GM18507 (cell line): ENCODE data around the gene IQCN.

ENCODE experiments used
- DNase-seq: peaks from one replicate; pipeline ENCODE4 v3.0.0; 2011; ENCODE audit warnings: low read depth; ENCODE audit not compliant: insufficient read length; ENCODE audit errors: extremely low spot score
- FAIRE-seq: peaks from 2 replicates; lab custom pipeline; 2011; peaks lifted over from hg19 to GRCh38; lab: Jason Lieb, UNC

IQCN gene

GRCh38 chr19:18251587-18252369 is 22.5 kb downstream of the IQCN start:
- DNase-seq: peak; percentile 66
- FAIRE-seq: peak; percentile 87

- FAIRE-seq (no peak), DNase-seq (no peak)
Observed at GRCh38 chr19:18249834-18250233, 24.4 kb downstream of the IQCN start.

DNA sequence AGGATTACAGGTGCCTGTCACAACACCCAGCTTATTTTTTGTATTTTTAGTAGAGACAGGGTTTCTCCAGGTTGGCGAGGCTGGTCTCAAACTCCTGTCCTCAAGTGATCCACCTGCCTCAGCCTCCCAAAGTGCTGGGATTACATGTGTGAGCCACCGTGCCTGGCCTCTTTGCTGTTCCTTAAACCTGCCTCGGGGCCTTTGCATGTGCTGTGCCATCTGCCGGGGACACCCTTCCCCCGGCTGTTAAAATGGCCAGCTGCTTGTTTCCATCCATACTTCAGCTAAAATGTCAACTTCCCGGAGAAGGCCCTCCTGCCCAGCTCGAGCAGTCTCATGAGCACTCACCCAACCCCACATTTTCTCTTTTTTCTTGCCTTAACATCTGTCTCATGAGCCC is 29.0 kb downstream of the IQCN start:
- DNase-seq: no peak
- FAIRE-seq: no peak

- no peak for DNase-seq
Observed at GRCh38 chr19:18239303-18239702, 34.9 kb downstream of the IQCN start.

DNA sequence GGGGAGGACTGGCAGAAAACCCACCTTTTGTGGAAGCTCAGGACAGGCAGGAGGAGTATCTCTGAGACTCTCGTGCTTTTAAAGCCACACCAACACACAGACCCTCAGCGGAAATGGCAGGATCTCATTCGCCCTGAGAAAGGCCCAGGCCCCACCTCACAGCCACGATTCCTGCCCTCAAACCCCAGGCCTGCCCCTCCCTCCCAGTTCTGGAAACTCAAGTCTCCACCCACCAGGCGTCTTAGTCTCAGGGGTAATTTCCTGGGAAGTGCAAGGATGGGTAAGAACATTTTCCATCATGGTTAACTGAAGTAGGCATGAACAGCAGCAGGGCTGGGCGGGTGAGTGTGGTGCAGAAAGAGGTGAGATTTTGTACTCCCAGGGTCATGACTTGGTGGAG is 40.1 kb downstream of the IQCN start:
- DNase-seq (no peak), FAIRE-seq (no peak)

More at GRCh38 chr19:18239303-18239702, 34.9 kb downstream of the IQCN start:
- no peak for FAIRE-seq

- no peak for DNase-seq
- FAIRE-seq: no peak
Observed at GRCh38 chr19:18233224-18233825, 40.9 kb downstream of the IQCN start.

DNA sequence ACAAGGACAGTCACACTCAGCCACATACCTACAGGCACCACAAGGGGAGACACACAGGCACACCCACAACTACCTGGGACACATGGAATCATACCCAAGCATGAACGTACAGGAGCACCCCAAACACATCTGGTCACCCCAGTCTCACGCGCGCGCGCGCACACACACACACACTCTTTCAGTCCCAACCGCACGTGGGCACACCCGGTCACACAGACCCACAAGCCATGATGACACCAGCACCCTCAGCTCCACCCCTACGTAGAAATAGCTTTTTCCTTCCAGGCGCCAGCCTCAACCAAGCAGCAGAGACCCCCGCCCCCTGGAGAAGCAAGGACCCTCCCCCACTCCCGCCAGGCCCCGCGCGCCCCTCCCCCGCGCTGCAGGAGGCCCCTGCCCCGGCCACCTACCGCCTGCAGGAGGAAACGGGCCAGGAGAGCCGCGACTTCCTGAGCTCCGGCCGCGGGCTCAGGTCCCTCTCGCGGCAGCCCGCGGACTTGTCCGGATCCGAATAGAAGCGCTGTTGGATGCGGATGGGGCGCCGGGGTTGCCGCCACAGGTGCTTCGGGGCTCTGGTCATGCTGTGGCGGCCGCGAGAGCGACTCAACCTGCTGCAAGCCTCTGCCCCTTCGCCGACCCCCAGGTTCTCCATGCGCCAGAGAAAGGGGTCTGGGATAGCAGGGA is 41.6 kb downstream of the IQCN start:
- no peak for DNase-seq
- FAIRE-seq: no peak

GRCh38 chr19:18231775-18232174 is 42.5 kb downstream of the IQCN start:
- no peak for DNase-seq
- no peak for FAIRE-seq

DNA sequence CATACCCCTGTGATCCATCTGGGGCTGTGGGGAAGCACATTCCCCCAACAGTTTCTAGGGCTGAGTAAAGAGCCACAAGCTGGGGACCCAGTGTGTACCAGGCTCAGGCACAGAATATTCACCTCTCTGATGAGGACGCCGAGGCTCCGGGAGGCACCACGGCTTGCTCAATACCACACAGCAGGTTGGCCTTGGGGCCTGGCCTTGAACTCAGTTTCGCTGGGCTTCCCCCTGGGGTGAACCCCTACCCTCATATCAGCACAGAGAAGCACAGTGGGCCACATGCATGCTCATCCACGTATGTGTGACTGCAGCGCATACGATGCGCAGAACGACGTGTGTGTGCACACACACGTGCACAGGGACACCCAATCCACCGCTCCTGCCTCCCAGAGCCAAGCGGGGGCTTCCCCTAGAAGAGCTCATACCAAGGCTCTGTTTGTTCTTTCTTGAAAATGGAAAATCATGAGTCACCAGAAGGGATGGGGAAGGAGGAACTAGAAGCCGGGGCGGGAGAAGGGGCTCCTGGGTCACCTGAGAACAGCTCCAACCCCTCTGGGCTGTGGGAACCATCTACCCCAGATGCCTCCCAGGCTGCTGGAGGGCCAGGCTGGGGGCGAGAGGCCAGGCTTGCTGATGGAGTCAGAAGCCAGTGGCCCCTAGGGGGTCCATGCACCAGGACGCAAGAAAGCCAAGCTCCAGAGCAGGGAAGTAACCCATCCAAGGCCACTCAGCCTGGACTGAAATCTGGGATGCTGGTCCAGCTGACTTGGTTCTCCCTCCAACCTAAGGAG is 43.1 kb downstream of the IQCN start:
- no peak for FAIRE-seq
- no peak for DNase-seq

- FAIRE-seq: no peak
- DNase-seq: no peak
Observed at GRCh38 chr19:18229915-18230314, 44.3 kb downstream of the IQCN start.

DNA sequence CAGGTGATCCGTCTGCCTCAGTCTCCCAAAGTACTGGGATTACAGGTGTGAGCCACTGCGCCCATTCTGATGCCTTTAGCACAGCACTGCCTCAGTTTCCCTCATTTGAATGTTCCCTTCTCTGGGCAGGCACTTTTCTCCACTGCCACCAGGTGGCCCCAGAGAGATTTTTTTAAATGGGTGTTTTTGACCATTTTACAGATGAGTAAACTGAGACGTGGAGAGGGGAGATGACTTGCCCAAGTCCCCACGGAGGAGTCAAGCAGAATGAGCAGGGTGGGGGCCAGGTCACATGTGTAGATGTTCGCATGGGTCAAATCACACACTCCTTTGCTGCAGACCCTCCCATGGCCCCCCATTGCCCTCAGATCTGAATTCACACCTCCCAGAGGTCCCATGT is 44.8 kb downstream of the IQCN start:
- FAIRE-seq (no peak), DNase-seq (no peak)

DNA sequence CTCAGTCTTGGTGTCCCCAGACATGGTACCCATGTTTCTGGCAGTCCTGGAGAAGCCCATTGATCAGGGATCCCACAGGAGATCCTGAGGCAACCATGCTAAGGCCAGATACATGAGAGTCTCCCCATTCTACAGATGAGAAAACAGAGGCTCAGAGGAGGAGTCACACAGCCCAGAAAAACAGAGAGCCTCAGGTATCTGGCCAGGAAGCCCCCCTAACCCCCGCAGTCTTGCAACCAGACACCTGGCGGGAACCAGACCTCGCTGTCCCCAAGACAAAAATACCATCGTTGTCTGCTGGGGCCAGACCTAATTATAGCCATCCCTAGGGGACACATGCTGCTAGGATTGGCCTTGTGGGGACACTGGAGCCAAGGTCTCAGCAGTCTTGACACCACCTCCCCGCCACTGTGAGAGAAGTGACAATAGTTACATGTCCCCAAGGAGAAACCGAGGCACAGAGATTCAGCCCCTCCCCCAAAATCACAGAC is 46.4 kb downstream of the IQCN start:
- no peak for DNase-seq
- FAIRE-seq: no peak

DNA sequence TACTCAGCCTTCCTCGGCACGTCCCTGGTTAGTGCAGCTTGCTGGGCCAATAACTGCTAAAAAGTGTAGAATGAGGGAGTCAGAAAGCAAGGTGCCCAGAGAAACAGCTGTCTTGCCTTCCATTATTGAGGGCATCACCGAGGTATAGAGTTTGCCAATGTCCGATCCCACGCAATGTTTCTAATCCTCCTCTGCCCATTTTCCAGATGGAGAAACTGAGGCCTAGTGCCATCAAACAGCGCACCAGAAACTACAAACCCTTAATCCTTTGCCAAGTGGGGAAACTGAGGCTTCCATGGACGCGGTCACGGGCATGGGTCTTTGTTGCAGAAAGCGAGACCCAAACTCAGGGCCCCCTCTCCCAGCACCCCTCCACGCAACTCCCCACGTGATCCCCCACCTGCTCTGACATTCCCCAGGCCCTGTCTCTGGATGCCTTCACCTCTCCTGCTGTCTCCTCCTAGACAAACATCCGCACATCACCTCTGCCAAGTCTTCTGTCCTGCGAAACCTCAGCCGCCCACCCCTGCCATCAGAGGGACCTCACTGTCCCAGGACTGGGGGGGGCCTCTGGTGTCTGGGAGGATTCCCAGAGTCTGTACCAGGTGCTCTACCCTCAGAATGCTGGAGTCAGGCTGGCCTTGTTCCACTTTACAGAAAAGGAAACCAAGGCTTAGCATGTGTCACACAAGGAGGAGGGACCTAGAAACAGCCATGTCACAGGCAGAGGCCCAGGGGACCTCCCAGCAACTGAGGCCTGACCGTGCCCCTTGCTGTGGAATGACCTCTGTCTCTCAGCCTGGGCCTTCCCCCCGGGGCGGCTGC is 47.1 kb downstream of the IQCN start:
- FAIRE-seq (no peak), DNase-seq (no peak)

DNA sequence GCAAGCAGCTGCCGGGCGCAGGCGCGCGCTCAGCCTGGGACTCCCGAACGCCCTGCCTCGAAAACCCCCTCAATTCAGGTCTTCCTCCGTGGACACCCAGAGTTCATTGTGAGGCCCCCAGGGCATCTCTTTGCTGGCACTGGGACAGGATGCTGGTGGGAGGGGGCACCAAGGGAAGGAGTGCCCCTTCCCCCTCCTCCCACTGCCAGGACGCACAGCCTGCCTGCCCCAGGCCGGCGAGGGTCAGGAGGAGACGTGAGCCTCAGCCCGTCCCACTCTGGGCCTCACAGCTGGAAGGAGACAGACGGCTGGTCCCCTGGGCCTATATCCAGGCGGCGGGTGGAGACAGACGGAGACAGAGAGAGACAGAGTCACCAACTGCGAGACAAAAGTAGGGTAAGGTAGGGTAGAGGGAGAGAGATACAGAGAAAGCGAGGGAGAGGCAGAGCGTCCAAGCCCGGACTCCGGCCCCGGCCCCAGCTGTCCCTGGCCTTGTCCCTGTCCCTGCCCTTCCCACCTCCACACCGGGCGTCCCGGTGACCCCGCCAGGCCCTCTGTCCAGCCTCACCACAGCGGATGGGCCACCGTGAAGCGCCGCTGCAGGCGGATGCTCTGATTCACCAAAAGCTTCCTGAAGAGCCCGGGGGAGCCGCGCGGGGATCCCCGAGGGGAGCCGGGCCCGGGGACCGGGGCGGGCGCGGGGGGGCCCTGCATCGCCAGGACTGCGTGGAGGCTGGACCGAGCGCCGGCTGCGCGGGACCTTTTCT is 48.4 kb downstream of the IQCN start, which contains the start of gene PDE4C:
TSS of gene PDE4C (minus strand) at position 737 of the 767 bp plus-strand sequence. CDS start at position 714, 23 bp downstream.
- DNase-seq (no peak), FAIRE-seq (no peak)

DNA sequence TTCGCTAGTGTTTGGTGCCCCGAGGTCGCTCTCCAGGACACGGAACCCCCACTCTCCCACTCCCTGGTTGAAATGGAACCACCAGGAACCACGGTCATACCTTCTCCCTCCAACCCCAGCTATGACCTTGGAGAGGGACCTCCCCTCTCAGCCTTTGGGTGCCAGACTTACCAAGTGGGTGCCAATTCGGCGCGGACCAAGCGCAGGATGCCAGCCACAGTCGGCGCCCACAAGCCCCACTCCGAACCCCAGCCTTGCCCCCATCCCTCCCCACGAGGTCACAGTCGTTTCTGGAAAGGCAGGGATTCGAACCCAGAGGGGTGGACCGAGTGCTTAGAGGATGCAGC is 48.9 kb downstream of the IQCN start:
- FAIRE-seq: no peak

GRCh38 chr19:18224525-18225354 is 49.5 kb downstream of the IQCN start:
- peak; percentile 100 for FAIRE-seq

More for the DNA sequence above, 48.9 kb downstream of the IQCN start:
- DNase-seq: no peak

DNA sequence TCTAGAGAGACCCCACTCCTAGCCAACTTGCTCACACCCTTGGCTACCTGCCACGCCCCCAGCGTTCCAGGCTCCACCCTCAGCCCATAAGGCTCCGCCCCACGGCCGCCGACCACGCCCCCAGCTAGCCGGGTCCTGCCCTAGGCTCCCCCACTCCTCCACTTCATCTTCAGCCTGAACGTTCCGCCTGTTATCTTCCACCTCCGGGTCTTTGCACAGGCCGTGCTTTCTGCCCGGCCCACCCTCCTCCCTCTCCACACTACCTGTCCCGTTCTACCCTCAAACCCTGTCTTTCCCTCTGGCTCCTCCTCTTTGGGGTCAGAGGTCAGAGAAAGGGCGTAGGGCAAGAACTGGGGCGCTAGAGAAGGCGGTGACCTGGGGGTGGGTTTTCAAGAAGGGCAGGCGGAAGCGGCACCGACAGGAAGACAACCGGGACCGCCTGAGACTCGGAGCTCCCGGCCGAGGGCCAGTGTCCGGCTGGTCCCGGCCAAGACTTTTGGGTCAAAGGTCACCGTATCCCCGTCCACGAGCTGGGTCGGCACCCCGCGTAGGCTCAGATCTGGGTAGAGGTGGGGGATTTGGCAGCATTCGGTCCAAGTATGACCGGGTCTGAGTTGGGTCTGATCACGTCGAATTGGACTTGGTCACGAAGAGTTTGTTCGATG is 50.3 kb downstream of the IQCN start:
- FAIRE-seq (peak; percentile 48), DNase-seq (no peak)

More at GRCh38 chr19:18224525-18225354, 49.5 kb downstream of the IQCN start:
- peak; percentile 89 for DNase-seq
